ENCODE results near the gene TMSB4X. TPM values are rescaled to one million over a fixed set of nuclear protein-coding genes. Genes with fewer than 3 reads are reported as not detected.

TMSB4X gene
- polyA plus RNA-seq, 1 of the 3 experiments (the other 2 are of a cell fraction): 4,830 TPM

DNA sequence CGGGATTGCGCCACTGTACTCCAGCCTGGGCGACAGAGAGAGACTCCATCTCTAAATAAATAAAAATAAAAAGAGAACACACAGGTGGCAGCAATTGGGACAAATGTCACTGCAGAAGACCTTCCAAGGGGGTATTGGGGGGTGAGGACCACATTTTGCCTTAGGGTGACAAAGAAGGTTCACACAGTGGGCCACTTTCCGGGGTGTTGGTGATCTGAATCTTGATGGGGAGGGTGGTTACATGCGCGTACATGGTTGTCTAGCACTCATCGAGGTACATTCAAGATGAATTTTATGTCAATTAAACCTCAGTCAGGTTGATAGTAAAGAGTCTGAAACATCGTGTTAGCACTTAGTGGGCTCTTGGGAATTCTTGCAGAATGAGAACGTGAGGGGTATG, 20.5 kb upstream of the TMSB4X start:
- no peak overlapping the region for H2AFZ ChIP-seq (ENCODE audit: low read depth)
- H3K4me1 ChIP-seq (ENCODE audit: control insufficient read depth in 1 of 2, insufficient read depth in 2 of 2, low read depth in 1 of 2, low read length in 1 of 2): peaks cover 13 to 30% of the 10 kb centered on the region in 2 experiments; a peak in 3 of 4 replicates
- ChIA-PET POLR2A (no interaction called here), CTCF (interaction anchor here (4.5 kb wide), 1 partner anchor 8 kb away, joined by 21 read pairs; no protein-coding TSS in a partner anchor)
- H3K9ac ChIP-seq: no peak overlapping the region
- H4K20me1 ChIP-seq (ENCODE audit: insufficient read depth): no peaks in the 10 kb centered on the region
- no peak overlapping the region for H3K4me3 ChIP-seq (ENCODE audit: low read depth in 2 of 2, low read length in 1 of 2)
- no peaks in the 10 kb centered on the region for H3K9me2 ChIP-seq
- no peak for TF ChIP-seq FOXM1 (IDR thresholded peaks at IDR 0.05; ENCODE audit: low read depth)
- TF ChIP-seq, protein P1, sequence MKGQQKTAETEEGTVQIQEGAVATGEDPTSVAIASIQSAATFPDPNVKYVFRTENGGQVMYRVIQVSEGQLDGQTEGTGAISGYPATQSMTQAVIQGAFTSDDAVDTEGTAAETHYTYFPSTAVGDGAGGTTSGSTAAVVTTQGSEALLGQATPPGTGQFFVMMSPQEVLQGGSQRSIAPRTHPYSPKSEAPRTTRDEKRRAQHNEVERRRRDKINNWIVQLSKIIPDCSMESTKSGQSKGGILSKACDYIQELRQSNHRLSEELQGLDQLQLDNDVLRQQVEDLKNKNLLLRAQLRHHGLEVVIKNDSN (IDR thresholded peaks at IDR 0.05; ENCODE audit: borderline replicate concordance, low read depth): no peak
- no peak for TF ChIP-seq FOSL2 (IDR thresholded peaks at IDR 0.05; ENCODE audit: borderline replicate concordance, low read depth)
- no peak for TF ChIP-seq POLR2AphosphoS5 (IDR thresholded peaks at IDR 0.05; ENCODE audit: low read depth, low read length)
- TF ChIP-seq EZH2phosphoT487 (IDR thresholded peaks at IDR 0.05; ENCODE audit: borderline replicate concordance, low read depth): no peak
- TF ChIP-seq, protein P2, sequence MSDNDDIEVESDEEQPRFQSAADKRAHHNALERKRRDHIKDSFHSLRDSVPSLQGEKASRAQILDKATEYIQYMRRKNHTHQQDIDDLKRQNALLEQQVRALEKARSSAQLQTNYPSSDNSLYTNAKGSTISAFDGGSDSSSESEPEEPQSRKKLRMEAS (IDR thresholded peaks at IDR 0.05; ENCODE audit: low read depth): no peak
- TF ChIP-seq, protein P3, sequence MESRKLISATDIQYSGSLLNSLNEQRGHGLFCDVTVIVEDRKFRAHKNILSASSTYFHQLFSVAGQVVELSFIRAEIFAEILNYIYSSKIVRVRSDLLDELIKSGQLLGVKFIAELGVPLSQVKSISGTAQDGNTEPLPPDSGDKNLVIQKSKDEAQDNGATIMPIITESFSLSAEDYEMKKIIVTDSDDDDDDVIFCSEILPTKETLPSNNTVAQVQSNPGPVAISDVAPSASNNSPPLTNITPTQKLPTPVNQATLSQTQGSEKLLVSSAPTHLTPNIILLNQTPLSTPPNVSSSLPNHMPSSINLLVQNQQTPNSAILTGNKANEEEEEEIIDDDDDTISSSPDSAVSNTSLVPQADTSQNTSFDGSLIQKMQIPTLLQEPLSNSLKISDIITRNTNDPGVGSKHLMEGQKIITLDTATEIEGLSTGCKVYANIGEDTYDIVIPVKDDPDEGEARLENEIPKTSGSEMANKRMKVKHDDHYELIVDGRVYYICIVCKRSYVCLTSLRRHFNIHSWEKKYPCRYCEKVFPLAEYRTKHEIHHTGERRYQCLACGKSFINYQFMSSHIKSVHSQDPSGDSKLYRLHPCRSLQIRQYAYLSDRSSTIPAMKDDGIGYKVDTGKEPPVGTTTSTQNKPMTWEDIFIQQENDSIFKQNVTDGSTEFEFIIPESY (IDR thresholded peaks at IDR 0.05; ENCODE audit: borderline replicate concordance, low read depth): no peak
- TF ChIP-seq TEAD4 (IDR thresholded peaks at IDR 0.05; ENCODE audit: borderline replicate concordance, insufficient read depth): no peak
- no peaks in the 10 kb centered on the region for H3K79me2 ChIP-seq (ENCODE audit: insufficient read depth)
- no peak overlapping the region for H3K4me2 ChIP-seq
- H3K27ac ChIP-seq (ENCODE audit: low read depth in 2 of 2, low read length in 1 of 2): no peak overlapping the region
- no peak for DNase-seq
- WGBS (ENCODE audit: low lambda C conversion rate): 82% methylated on average over 9 of the region's 9 CpGs
- no peaks in the 10 kb centered on the region for H3K36me3 ChIP-seq (replicated peaks in 1 of 2; ENCODE audit: control insufficient read depth in 1 of 2, insufficient read depth in 2 of 2, low read length in 1 of 2)
- H3K27me3 ChIP-seq (ENCODE audit: insufficient read depth): no peaks in the 10 kb centered on the region
- no peaks in the 10 kb centered on the region for H3K9me3 ChIP-seq
- peaks cover 27% of the 10 kb centered on the region for H3F3A ChIP-seq (replicated peaks; ENCODE audit: insufficient read depth)

DNA sequence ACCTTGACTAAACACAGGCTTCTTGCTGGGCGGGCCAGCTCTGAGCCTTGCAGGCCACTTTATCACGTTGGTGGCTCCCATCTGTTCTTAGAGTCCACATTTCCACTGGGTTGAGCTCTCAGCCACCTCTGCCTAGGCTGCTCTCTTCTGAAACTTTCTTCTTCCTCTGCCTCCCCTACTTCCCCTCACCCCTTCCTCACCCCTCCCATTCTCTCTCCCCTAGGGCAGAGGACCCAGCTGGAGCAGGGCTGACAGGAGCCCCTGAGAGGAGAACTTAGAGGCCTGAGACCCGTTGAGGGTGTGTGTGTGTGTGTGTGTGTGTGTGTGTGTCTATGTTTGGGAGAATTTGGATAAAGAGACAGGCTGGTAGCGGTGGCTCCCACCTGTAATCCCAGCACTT, 19.9 kb upstream of the TMSB4X start:
- no peak overlapping the region for H3K4me3 ChIP-seq (ENCODE audit: low read depth in 2 of 2, low read length in 1 of 2)
- H3K9me2 ChIP-seq: no peaks in the 10 kb centered on the region
- H4K20me1 ChIP-seq (ENCODE audit: insufficient read depth): no peaks in the 10 kb centered on the region
- 63% methylated on average over 4 of the region's 4 CpGs for WGBS (ENCODE audit: low lambda C conversion rate)
- H3K79me2 ChIP-seq (ENCODE audit: insufficient read depth): no peaks in the 10 kb centered on the region
- no peak overlapping the region for H3K9ac ChIP-seq
- no peak overlapping the region for H2AFZ ChIP-seq (ENCODE audit: low read depth)
- POLR2A ChIA-PET: no interaction called here
- no peak overlapping the region for H3K4me2 ChIP-seq
- H3K9me3 ChIP-seq: no peaks in the 10 kb centered on the region
- no peak for TF ChIP-seq GABPA (IDR thresholded peaks at IDR 0.05; ENCODE audit: low read depth)
- TF ChIP-seq ELF1 (IDR thresholded peaks at IDR 0.05): no peak
- TF ChIP-seq, protein P2 (IDR thresholded peaks at IDR 0.05; ENCODE audit: low read depth): no peak
- no peak for TF ChIP-seq RCOR1 (IDR thresholded peaks at IDR 0.05; ENCODE audit: low read length)
- no peak for TF ChIP-seq NFIC (IDR thresholded peaks at IDR 0.05; ENCODE audit: borderline replicate concordance)
- TF ChIP-seq, protein P4, sequence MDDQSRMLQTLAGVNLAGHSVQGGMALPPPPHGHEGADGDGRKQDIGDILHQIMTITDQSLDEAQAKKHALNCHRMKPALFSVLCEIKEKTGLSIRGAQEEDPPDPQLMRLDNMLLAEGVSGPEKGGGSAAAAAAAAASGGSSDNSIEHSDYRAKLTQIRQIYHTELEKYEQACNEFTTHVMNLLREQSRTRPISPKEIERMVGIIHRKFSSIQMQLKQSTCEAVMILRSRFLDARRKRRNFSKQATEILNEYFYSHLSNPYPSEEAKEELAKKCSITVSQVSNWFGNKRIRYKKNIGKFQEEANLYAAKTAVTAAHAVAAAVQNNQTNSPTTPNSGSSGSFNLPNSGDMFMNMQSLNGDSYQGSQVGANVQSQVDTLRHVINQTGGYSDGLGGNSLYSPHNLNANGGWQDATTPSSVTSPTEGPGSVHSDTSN (IDR thresholded peaks at IDR 0.05): no peak
- no peak for TF ChIP-seq RXRA (IDR thresholded peaks at IDR 0.05; ENCODE audit: borderline replicate concordance, low read depth)
- TF ChIP-seq FOXJ3 (CRISPR knock-in tag; IDR thresholded peaks at IDR 0.05): no peak
- no peak for TF ChIP-seq RFX5 (IDR thresholded peaks at IDR 0.05; ENCODE audit: low read length)
- no peak for TF ChIP-seq MEF2A (IDR thresholded peaks at IDR 0.05; ENCODE audit: borderline replicate concordance, low read depth)
- peaks cover 7 to 24% of the 10 kb centered on the region in 2 experiments; a peak in 3 of 4 replicates for H3K4me1 ChIP-seq (ENCODE audit: control insufficient read depth in 1 of 2, insufficient read depth in 2 of 2, low read depth in 1 of 2, low read length in 1 of 2)
- H3K36me3 ChIP-seq (replicated peaks in 1 of 2; ENCODE audit: control insufficient read depth in 1 of 2, insufficient read depth in 2 of 2, low read length in 1 of 2): no peaks in the 10 kb centered on the region
- no peak overlapping the region for H3K27ac ChIP-seq (ENCODE audit: low read depth in 2 of 2, low read length in 1 of 2)
- H3F3A ChIP-seq (replicated peaks; ENCODE audit: insufficient read depth): peaks cover 27% of the 10 kb centered on the region
- CTCF ChIA-PET: interaction anchor here (1.7 to 4.5 kb wide), 2 partner anchors 9 to 533 kb away, joined by 5 to 21 read pairs; no protein-coding TSS in a partner anchor
- H3K27me3 ChIP-seq (ENCODE audit: insufficient read depth): no peaks in the 10 kb centered on the region
- DNase-seq: no peak
